GM12878 (cell line): ENCODE results near the gene WDR91. TPM values are rescaled to one million over a fixed set of nuclear protein-coding genes. Genes with fewer than 3 reads are reported as not detected.

Source experiments
- ATAC-seq: fragments of 200-7000 bp; cut with Tn5 transposase; 3 replicates; pipeline ENCODE4 v1.9.1; 2020; ENCODE audit warnings: mild to moderate bottlenecking, moderate library complexity
- BruUV-seq: library from RNA; stranded (reverse); fragments of 400-500 nt; replicated peaks from 2 replicates; lab custom pipeline; 2021; lab: Mats Ljungman, UMichigan
- CTCF ChIA-PET: fragments of 300-600 bp; sonication (Branson Sonifier 250); formaldehyde crosslinking; extraction: SDS; loops from one replicate; lab custom pipeline; 2021; ENCODE audit warnings: inconsistent platforms; lab: Yijun Ruan, JAX
- POLR2A ChIA-PET: fragments of 350-600 bp; formaldehyde crosslinking; extraction: SDS; loops from one replicate; lab custom pipeline; 2021; ENCODE audit warnings: inconsistent platforms; lab: Charles Lee
- RAD21 ChIA-PET: fragments of 300-600 bp; sonication (Branson Sonifier 250); formaldehyde crosslinking; loops from one replicate; lab custom pipeline; 2023; ENCODE audit warnings: antibody characterized with exemption; ENCODE audit not compliant: unreplicated experiment; lab: Charles Lee
- SMC1A ChIA-PET: fragments of 300-600 bp; sonication (Branson Sonifier 250); formaldehyde crosslinking; loops from one replicate; lab custom pipeline; 2023; ENCODE audit not compliant: unreplicated experiment, uncharacterized antibody; lab: Charles Lee
- DNase-seq: peaks from one replicate; pipeline ENCODE4 v3.0.0-alpha.2; 2011; ENCODE audit warnings: low read depth, low spot score
- FAIRE-seq: peaks from 3 replicates; lab custom pipeline; 2011; peaks lifted over from hg19 to GRCh38; lab: Jason Lieb, UNC
- H2AFZ ChIP-seq: 2 replicates; pipeline ENCODE4 v1.6.0; 2011; ENCODE audit warnings: low read depth, low read length, control low read depth; ENCODE audit not compliant: control insufficient read depth
- H3K27ac ChIP-seq: 2 replicates; pipeline ENCODE4 v1.5.1; 2011; ENCODE audit warnings: control low read depth; ENCODE audit not compliant: control insufficient read depth, insufficient read depth
- H3K27me3 ChIP-seq, 2 experiments: replicated peaks in 1 of 2; 2 replicates each; pipeline versions ENCODE4 v1.6.0 to v1.6.1; 2011; ENCODE audit warnings: low read length in 1 of 2; ENCODE audit not compliant: control insufficient read depth in 2 of 2, insufficient read depth in 2 of 2
- H3K36me3 ChIP-seq, 2 experiments: 2 replicates each; pipeline ENCODE4 v1.5.1; 2011; ENCODE audit warnings: low read length in 1 of 2; ENCODE audit not compliant: control insufficient read depth in 2 of 2, insufficient read depth in 2 of 2
- H3K4me1 ChIP-seq: 2 replicates; pipeline ENCODE4 v1.6.1; 2011; ENCODE audit warnings: mild to moderate bottlenecking, low read length, moderate library complexity, mixed read lengths; ENCODE audit not compliant: control insufficient read depth, insufficient read depth
- H3K4me2 ChIP-seq: 2 replicates; pipeline ENCODE4 v1.6.0; 2011; ENCODE audit warnings: control low read depth; ENCODE audit not compliant: control insufficient read depth, insufficient read depth
- H3K4me3 ChIP-seq: fragments of 200-600 bp; sonication (generic); 2 replicates; pipeline ENCODE4 v1.5.1; 2016
- H3K79me2 ChIP-seq: 2 replicates; pipeline ENCODE4 v1.6.0; 2011; ENCODE audit warnings: low read length; ENCODE audit not compliant: control insufficient read depth, insufficient read depth
- H3K9ac ChIP-seq: 2 replicates; pipeline ENCODE4 v1.8.0; 2011; ENCODE audit warnings: low read length, control low read depth, mixed read lengths; ENCODE audit not compliant: control insufficient read depth, insufficient read depth
- H3K9me3 ChIP-seq: replicated peaks from 3 replicates; pipeline ENCODE4 v1.5.1; 2011; ENCODE audit warnings: mild to moderate bottlenecking, low read length; ENCODE audit not compliant: control insufficient read depth, insufficient read depth
- H4K20me1 ChIP-seq: 2 replicates; pipeline ENCODE4 v1.6.0; 2011; ENCODE audit not compliant: control insufficient read depth, insufficient read depth
- DPF2 ChIP-seq: fragments of 450-650 bp; IDR thresholded peaks from 2 replicates; pipeline ENCODE4 v1.6.1; 2017; ENCODE audit warnings: mild to moderate bottlenecking
- NRF1 ChIP-seq: conservative IDR thresholded peaks from 2 replicates; pipeline ENCODE4 v1.6.1; 2011; ENCODE audit warnings: mild to moderate bottlenecking, low read depth, low read length, improper control_type of control experiment
- WGBS: methylation state at CpG from one replicate; pipeline ENCODE4 v1.1.6; 2016; ENCODE audit warnings: low lambda C conversion rate; ENCODE audit not compliant: insufficient replicate concordance, insufficient coverage; ENCODE audit errors: missing lambda C conversion rate; 5-methylcytosine and 5-hydroxymethylcytosine counted together
- in situ Hi-C: fragments of 300-500 bp; cut with MboI; formaldehyde crosslinking; loops from 9 replicates; pipeline ENCODE4 v1.14.3; 2018; ENCODE audit warnings: mixed read lengths
- intact Hi-C: fragments of 100-400 bp; cut with micrococcal nuclease; formaldehyde crosslinking; loops from one replicate; pipeline ENCODE4 v1.14.2; 2022; ENCODE audit not compliant: unreplicated experiment
- polyA plus RNA-seq, 11 experiments: library from polyadenylated mRNA; depleted of rRNA in 4 of 11; unstranded in 6 of 11; stranded (reverse) in 5 of 11; fragments of >200 nt; fragmentation: Nextera tagmentation in 4 of 11; fragmentation: Illumina TruSeq in 1 of 11; extraction: Ambion mirVana in 4 of 11; extraction: Trizol in 1 of 11; gene quantifications; 1 replicate in 1 of 11; 2 replicates in 10 of 11; pipeline versions ENCODE4 v1.2.1 to v1.2.3, GENCODE V29; 2011 to 2016; ENCODE audit warnings: inconsistent platforms in 2 of 11, missing spikeins in 2 of 11, low read depth in 1 of 11
- total RNA-seq, 4 experiments: library from RNA; depleted of rRNA in 3 of 4; stranded (reverse); fragments of >200 nt in 3 of 4; fragmentation: Illumina TruSeq in 1 of 4; extraction: Trizol in 1 of 4; gene quantifications; 2 replicates each; pipeline versions ENCODE4 v1.2.1 to v1.2.3, GENCODE V29; 2013 to 2021
- TF ChIP-seq, protein P1 (sequence below): fragments of 450-650 bp; IDR thresholded peaks from 2 replicates; pipeline ENCODE4 v1.6.1; 2017; ENCODE audit warnings: mild to moderate bottlenecking, moderate library complexity

WDR91 gene
- total and polyA plus RNA-seq, 10 of the 15 experiments (the other 5 are each of a cell fraction or from before 2014, with no cell fraction given) = 7.6 to 83.3 (median 16.5) TPM

DNA sequence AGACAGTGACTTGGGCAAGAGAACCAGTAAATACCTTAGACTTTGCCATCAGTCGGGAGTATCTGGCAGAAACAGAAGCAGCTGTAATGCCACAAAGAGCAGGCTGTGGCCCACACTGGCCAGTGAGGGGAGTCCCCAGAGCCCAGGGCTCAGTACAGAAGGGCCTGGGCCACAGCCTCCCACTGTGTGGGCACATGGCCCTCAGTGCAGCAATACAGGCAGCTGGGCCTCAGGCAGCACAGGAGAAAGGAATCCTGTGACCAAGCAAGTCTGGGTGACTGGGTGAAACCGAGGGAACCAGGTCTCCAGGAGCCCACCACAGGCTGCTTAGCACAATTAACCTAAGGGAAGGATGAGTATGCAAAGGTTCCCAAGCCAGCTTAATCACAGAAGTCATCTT is 14.0 kb downstream of the WDR91 start:
- ATAC-seq = peak; percentile 63
- no TSS peak for BruUV-seq
- ChIA-PET SMC1A (interaction anchor here (1.8 to 4.0 kb wide), 3 partner anchors 8 to 19 kb away, joined by 3 to 29 read pairs (median 7); no protein-coding TSS in a partner anchor), CTCF (interaction anchor here (2.2 kb wide), 1 partner anchor 9 kb away, joined by 8 read pairs; no protein-coding TSS in a partner anchor), POLR2A (interaction anchor here (1.2 to 2.2 kb wide), 3 partner anchors 9 to 20 kb away, joined by 3 to 23 read pairs (median 7); no protein-coding TSS in a partner anchor), RAD21 (interaction anchor here (3.8 kb wide), 1 partner anchor 10 kb away, joined by 28 read pairs; no protein-coding TSS in a partner anchor)
- H3K9ac ChIP-seq = no peak overlapping the region
- intact Hi-C loops = no loop called here
- no peak overlapping the region for H3K4me3 ChIP-seq
- H2AFZ ChIP-seq = no peak overlapping the region
- no peaks in the 10 kb centered on the region for H3K27me3 ChIP-seq
- no peak for TF ChIP-seq DPF2
- TF ChIP-seq NRF1 = no peak
- TF ChIP-seq, protein P1, sequence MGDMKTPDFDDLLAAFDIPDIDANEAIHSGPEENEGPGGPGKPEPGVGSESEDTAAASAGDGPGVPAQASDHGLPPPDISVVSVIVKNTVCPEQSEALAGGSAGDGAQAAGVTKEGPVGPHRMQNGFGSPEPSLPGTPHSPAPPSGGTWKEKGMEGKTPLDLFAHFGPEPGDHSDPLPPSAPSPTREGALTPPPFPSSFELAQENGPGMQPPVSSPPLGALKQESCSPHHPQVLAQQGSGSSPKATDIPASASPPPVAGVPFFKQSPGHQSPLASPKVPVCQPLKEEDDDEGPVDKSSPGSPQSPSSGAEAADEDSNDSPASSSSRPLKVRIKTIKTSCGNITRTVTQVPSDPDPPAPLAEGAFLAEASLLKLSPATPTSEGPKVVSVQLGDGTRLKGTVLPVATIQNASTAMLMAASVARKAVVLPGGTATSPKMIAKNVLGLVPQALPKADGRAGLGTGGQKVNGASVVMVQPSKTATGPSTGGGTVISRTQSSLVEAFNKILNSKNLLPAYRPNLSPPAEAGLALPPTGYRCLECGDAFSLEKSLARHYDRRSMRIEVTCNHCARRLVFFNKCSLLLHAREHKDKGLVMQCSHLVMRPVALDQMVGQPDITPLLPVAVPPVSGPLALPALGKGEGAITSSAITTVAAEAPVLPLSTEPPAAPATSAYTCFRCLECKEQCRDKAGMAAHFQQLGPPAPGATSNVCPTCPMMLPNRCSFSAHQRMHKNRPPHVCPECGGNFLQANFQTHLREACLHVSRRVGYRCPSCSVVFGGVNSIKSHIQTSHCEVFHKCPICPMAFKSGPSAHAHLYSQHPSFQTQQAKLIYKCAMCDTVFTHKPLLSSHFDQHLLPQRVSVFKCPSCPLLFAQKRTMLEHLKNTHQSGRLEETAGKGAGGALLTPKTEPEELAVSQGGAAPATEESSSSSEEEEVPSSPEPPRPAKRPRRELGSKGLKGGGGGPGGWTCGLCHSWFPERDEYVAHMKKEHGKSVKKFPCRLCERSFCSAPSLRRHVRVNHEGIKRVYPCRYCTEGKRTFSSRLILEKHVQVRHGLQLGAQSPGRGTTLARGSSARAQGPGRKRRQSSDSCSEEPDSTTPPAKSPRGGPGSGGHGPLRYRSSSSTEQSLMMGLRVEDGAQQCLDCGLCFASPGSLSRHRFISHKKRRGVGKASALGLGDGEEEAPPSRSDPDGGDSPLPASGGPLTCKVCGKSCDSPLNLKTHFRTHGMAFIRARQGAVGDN = 0 out of 2 replicates have a peak, but pooled peaks have one; percentile 34
- DNase-seq = no peak
- no peaks in the 10 kb centered on the region for H3K9me3 ChIP-seq
- 23% methylated on average over 2 of the region's 2 CpGs for WGBS
- H3K27ac ChIP-seq = no peak overlapping the region; the same call in 1 of the 2 replicates
- H3K79me2 ChIP-seq = peaks cover 11% of the 10 kb centered on the region
- in situ Hi-C loops = no loop called here
- H4K20me1 ChIP-seq = no peaks in the 10 kb centered on the region
- H3K4me1 ChIP-seq = peaks cover 2% of the 10 kb centered on the region; the same call in 1 of the 2 replicates
- no peak for FAIRE-seq
- peaks cover 29 to 53% of the 10 kb centered on the region in 2 experiments for H3K36me3 ChIP-seq
- H3K4me2 ChIP-seq = no peak overlapping the region
